ENCODE data around the gene RCVRN. TPM values are rescaled to one million over a fixed set of nuclear protein-coding genes. Genes with fewer than 3 reads are reported as not detected.

Gene RCVRN
- total and polyA plus RNA-seq, 2 of the 13 experiments (the other 11 are each of a cell fraction or from before 2014, with no cell fraction given): not detected

DNA sequence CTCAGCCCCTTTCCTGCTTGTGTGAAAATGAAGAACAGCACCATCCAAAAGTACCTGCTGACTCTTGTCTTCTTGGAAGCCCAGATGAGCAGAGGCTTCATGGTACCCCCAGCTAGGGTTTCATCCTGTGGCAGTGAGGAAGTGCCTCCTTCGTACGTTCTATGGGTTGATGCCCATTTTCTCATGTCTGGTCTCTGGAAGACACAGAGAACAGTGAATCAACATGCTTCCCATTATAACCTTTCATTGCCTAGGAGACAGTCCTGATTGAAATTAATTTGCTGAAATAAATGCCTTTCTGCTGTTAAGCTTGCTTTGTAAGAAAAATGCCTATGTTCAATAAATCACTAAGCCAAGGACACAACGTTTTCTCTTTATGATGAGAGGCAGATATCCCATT is 36.5 kb downstream of the RCVRN start:
- Histone ChIP-seq H2AFZ (ENCODE audit: low read length) (no peak overlapping the region), H3K27ac (ENCODE audit: extremely low read length, insufficient read depth, low read length) (no peak overlapping the region), H3K9me3 (ENCODE audit: low read length) (no peaks in the 10 kb centered on the region), H3K4me2 (ENCODE audit: low read depth, low read length) (no peak overlapping the region), H3K79me2 (ENCODE audit: insufficient read depth, low read length) (no peaks in the 10 kb centered on the region), H3K4me1 (ENCODE audit: insufficient read depth, low read length) (no peaks in the 10 kb centered on the region), H4K20me1 (ENCODE audit: insufficient read depth, low read length) (no peaks in the 10 kb centered on the region), H3K9ac (ENCODE audit: insufficient read depth, low read depth, low read length) (no peak overlapping the region), H3K27me3 (ENCODE audit: control insufficient read depth in 1 of 2, insufficient read depth in 2 of 2, low read length in 2 of 2) (peaks cover 0 to 6% of the 10 kb centered on the region in 2 experiments; a peak in 1 of 5 replicates), H3K4me3 (replicated peaks in 1 of 3; ENCODE audit: insufficient read depth in 1 of 3, low read depth in 2 of 3, low read length in 3 of 3) (no peak overlapping the region), H3K36me3 (replicated peaks in 1 of 2; ENCODE audit: control insufficient read depth in 1 of 2, insufficient read depth in 2 of 2, low read length in 2 of 2) (no peaks in the 10 kb centered on the region)
- TF ChIP-seq RXRA (CRISPR knock-in tag; IDR thresholded peaks at IDR 0.05) (no peak), CBFB (CRISPR knock-in tag; IDR thresholded peaks at IDR 0.05) (no peak), ZSCAN30 (CRISPR knock-in tag; IDR thresholded peaks at IDR 0.05) (no peak), ZNF7 (CRISPR knock-in tag; IDR thresholded peaks at IDR 0.05) (no peak), ZNF563 (CRISPR knock-in tag; IDR thresholded peaks at IDR 0.05) (no peak), RARA (CRISPR knock-in tag; IDR thresholded peaks at IDR 0.05) (no peak), ZNF335 (CRISPR knock-in tag; IDR thresholded peaks at IDR 0.05) (no peak), GLI4 (CRISPR knock-in tag; IDR thresholded peaks at IDR 0.05; ENCODE audit: borderline replicate concordance) (no peak)
- TF ChIP-seq, protein P1, sequence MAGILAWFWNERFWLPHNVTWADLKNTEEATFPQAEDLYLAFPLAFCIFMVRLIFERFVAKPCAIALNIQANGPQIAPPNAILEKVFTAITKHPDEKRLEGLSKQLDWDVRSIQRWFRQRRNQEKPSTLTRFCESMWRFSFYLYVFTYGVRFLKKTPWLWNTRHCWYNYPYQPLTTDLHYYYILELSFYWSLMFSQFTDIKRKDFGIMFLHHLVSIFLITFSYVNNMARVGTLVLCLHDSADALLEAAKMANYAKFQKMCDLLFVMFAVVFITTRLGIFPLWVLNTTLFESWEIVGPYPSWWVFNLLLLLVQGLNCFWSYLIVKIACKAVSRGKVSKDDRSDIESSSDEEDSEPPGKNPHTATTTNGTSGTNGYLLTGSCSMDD (CRISPR knock-in tag; IDR thresholded peaks at IDR 0.05): no peak
- FAIRE-seq (no peak), DNase-seq (ENCODE audit: low spot score) (no peak), ATAC-seq (no peak)
- intact Hi-C loops (cut with micrococcal nuclease; ENCODE audit: unreplicated experiment): no loop called here
- in situ Hi-C loops (cut with HindIII; ENCODE audit: extremely low pct_ligation_motif_present, low pct_unique_long_range_greater_than_20kb): no loop called here
- 0% methylated on average over 3 of the region's 3 CpGs for WGBS (ENCODE audit: low lambda C conversion rate)
- BruUV-seq (replicated peaks): no TSS peak
- ChIA-PET POLR2A (no interaction called here), CTCF (ENCODE audit: low intra/inter-chr PET ratio, low total read pairs) (no interaction called here)

DNA sequence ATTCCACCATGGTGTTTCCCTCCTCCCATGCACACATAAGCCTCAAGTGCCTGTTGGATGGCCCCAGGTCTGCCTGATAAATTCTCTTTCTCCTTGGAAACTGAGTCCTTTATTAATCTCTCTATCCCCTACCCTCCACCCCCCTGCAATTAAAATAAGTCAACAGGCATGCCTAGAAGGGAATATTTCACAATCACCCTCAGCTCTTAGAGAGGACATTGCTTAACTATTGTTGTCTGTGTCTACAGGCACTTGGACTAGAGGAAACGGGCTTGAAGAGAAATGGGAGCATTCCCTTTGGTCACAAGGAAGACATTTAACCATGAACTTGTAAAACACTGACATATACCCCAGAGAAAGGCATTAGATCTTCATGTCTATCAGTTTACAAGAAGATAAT is 39.5 kb downstream of the RCVRN start:
- no peaks in the 10 kb centered on the region for H3K4me1 ChIP-seq (ENCODE audit: insufficient read depth, low read length)
- ChIA-PET CTCF (ENCODE audit: low intra/inter-chr PET ratio, low total read pairs) (no interaction called here), POLR2A (no interaction called here)
- ATAC-seq: no peak
- WGBS (ENCODE audit: low lambda C conversion rate): 0% methylated on average over 1 of the region's 1 CpG
- intact Hi-C loops (cut with micrococcal nuclease; ENCODE audit: unreplicated experiment) (no loop called here), in situ Hi-C loops (cut with HindIII; ENCODE audit: extremely low pct_ligation_motif_present, low pct_unique_long_range_greater_than_20kb) (no loop called here)
- no TSS peak for BruUV-seq (replicated peaks)
- no peaks in the 10 kb centered on the region for H3K27me3 ChIP-seq (ENCODE audit: control insufficient read depth in 1 of 2, insufficient read depth in 2 of 2, low read length in 2 of 2)
- no peaks in the 10 kb centered on the region for H4K20me1 ChIP-seq (ENCODE audit: insufficient read depth, low read length)
- H3K27ac ChIP-seq (ENCODE audit: extremely low read length, insufficient read depth, low read length): no peak overlapping the region
- FAIRE-seq: no peak
- H3K79me2 ChIP-seq (ENCODE audit: insufficient read depth, low read length): no peaks in the 10 kb centered on the region
- H3K9ac ChIP-seq (ENCODE audit: insufficient read depth, low read depth, low read length): no peak overlapping the region
- H3K4me3 ChIP-seq (replicated peaks in 1 of 3; ENCODE audit: insufficient read depth in 1 of 3, low read depth in 2 of 3, low read length in 3 of 3): no peak overlapping the region
- TF ChIP-seq CEBPB (IDR thresholded peaks at IDR 0.05; ENCODE audit: borderline replicate concordance, low read depth, low read length): peak; percentile 83; the same call in 1 of the 2 replicates
- no peak for TF ChIP-seq MAFF (IDR thresholded peaks at IDR 0.05; ENCODE audit: low read depth, low read length)
- H3K4me2 ChIP-seq (ENCODE audit: low read depth, low read length): no peak overlapping the region
- H3K9me3 ChIP-seq (ENCODE audit: low read length): no peaks in the 10 kb centered on the region
- H3K36me3 ChIP-seq (replicated peaks in 1 of 2; ENCODE audit: control insufficient read depth in 1 of 2, insufficient read depth in 2 of 2, low read length in 2 of 2): no peaks in the 10 kb centered on the region
- H2AFZ ChIP-seq (ENCODE audit: low read length): no peak overlapping the region
- no peak for DNase-seq (ENCODE audit: low spot score)

Data from HepG2 (cell line).